Liver (tissue), 3 donors: ENCODE data around the gene SLC1A3.

Source experiments
- EGR1 ChIP-seq, 2 donors: IDR thresholded peaks; 2 replicates each; pipeline ENCODE4 v1.6.1; 2016 to 2018; ENCODE audit warnings: antibody characterized with exemption in 2 of 2, low read depth in 2 of 2
- GABPA ChIP-seq, 2 donors: IDR thresholded peaks in 1 of 2; conservative IDR thresholded peaks in 1 of 2; 2 replicates each; pipeline ENCODE4 v1.6.1; 2016; ENCODE audit warnings: antibody characterized with exemption in 2 of 2, mild to moderate bottlenecking in 1 of 2, moderate library complexity in 1 of 2
- HNF4A ChIP-seq, 2 donors: conservative IDR thresholded peaks; 2 replicates each; pipeline ENCODE4 v1.6.1; 2016; ENCODE audit warnings: antibody characterized with exemption in 2 of 2, mild to moderate bottlenecking in 2 of 2
- JUND ChIP-seq, 2 donors: IDR thresholded peaks; 2 replicates each; pipeline ENCODE4 v1.6.1; 2016; ENCODE audit warnings: antibody characterized with exemption in 2 of 2
- RAD21 ChIP-seq, 2 donors: IDR thresholded peaks; 2 replicates each; pipeline ENCODE4 v1.6.1; 2016; ENCODE audit warnings: antibody characterized with exemption in 2 of 2, mild to moderate bottlenecking in 2 of 2
- RXRA ChIP-seq, 2 donors: IDR thresholded peaks; 2 replicates each; pipeline ENCODE4 v1.6.1; 2017 to 2018; ENCODE audit warnings: antibody characterized with exemption in 2 of 2, mild to moderate bottlenecking in 1 of 2
- TAF1 ChIP-seq: conservative IDR thresholded peaks from 2 replicates; pipeline ENCODE4 v1.6.1; 2016; ENCODE audit warnings: antibody characterized with exemption, mild to moderate bottlenecking
- YY1 ChIP-seq: IDR thresholded peaks from 2 replicates; pipeline ENCODE4 v1.6.1; 2016; ENCODE audit warnings: antibody characterized with exemption, mild to moderate bottlenecking
- TF ChIP-seq, protein P1 (sequence below): fragments of 150-350 bp; IDR thresholded peaks from 2 replicates; pipeline ENCODE4 v1.5.1; 2017; ENCODE audit warnings: improper control_type of control experiment, low read depth, low read length; ENCODE audit not compliant: missing input control
- TF ChIP-seq, protein P2 (sequence below): IDR thresholded peaks from 2 replicates; pipeline ENCODE4 v1.6.1; 2016; ENCODE audit warnings: antibody characterized with exemption
- TF ChIP-seq, protein P3 (sequence below): IDR thresholded peaks from 2 replicates; pipeline ENCODE4 v1.6.1; 2016; ENCODE audit warnings: antibody characterized with exemption
- TF ChIP-seq, protein P4 (sequence below): IDR thresholded peaks from 2 replicates; pipeline ENCODE4 v1.6.1; 2016; ENCODE audit warnings: antibody characterized with exemption, mild to moderate bottlenecking
- TF ChIP-seq, protein P5 (sequence below): IDR thresholded peaks from 2 replicates; pipeline ENCODE4 v1.6.1; 2016; ENCODE audit warnings: antibody characterized with exemption
- donor health status: healthy.
- donor health status: healthy.

DNA sequence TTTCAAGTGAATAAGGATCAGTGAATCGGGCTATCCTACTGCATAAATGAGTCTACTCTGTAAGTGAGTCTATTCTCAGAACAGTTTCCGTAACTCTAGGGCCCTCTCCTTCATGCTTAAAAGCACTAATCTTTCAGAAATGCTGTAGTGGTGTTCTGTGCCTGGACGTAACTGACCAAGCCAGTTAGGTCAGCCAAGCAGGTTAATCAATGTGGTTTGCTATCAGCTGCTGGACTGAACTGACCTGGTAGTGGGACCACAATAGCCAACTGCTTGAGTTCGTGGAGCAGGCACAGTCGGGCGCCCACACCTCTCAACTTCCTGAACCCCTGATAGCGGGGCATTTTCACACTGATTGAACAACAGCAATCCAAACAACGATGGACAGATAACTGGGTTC, 6.8 kb downstream of the SLC1A3 start:
- TF ChIP-seq, protein P1, sequence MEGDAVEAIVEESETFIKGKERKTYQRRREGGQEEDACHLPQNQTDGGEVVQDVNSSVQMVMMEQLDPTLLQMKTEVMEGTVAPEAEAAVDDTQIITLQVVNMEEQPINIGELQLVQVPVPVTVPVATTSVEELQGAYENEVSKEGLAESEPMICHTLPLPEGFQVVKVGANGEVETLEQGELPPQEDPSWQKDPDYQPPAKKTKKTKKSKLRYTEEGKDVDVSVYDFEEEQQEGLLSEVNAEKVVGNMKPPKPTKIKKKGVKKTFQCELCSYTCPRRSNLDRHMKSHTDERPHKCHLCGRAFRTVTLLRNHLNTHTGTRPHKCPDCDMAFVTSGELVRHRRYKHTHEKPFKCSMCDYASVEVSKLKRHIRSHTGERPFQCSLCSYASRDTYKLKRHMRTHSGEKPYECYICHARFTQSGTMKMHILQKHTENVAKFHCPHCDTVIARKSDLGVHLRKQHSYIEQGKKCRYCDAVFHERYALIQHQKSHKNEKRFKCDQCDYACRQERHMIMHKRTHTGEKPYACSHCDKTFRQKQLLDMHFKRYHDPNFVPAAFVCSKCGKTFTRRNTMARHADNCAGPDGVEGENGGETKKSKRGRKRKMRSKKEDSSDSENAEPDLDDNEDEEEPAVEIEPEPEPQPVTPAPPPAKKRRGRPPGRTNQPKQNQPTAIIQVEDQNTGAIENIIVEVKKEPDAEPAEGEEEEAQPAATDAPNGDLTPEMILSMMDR: no peak
- TF ChIP-seq, protein P2, sequence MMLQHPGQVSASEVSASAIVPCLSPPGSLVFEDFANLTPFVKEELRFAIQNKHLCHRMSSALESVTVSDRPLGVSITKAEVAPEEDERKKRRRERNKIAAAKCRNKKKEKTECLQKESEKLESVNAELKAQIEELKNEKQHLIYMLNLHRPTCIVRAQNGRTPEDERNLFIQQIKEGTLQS: no peak
- TF ChIP-seq, protein P3, sequence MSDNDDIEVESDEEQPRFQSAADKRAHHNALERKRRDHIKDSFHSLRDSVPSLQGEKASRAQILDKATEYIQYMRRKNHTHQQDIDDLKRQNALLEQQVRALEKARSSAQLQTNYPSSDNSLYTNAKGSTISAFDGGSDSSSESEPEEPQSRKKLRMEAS: no peak
- TF ChIP-seq, protein P4, sequence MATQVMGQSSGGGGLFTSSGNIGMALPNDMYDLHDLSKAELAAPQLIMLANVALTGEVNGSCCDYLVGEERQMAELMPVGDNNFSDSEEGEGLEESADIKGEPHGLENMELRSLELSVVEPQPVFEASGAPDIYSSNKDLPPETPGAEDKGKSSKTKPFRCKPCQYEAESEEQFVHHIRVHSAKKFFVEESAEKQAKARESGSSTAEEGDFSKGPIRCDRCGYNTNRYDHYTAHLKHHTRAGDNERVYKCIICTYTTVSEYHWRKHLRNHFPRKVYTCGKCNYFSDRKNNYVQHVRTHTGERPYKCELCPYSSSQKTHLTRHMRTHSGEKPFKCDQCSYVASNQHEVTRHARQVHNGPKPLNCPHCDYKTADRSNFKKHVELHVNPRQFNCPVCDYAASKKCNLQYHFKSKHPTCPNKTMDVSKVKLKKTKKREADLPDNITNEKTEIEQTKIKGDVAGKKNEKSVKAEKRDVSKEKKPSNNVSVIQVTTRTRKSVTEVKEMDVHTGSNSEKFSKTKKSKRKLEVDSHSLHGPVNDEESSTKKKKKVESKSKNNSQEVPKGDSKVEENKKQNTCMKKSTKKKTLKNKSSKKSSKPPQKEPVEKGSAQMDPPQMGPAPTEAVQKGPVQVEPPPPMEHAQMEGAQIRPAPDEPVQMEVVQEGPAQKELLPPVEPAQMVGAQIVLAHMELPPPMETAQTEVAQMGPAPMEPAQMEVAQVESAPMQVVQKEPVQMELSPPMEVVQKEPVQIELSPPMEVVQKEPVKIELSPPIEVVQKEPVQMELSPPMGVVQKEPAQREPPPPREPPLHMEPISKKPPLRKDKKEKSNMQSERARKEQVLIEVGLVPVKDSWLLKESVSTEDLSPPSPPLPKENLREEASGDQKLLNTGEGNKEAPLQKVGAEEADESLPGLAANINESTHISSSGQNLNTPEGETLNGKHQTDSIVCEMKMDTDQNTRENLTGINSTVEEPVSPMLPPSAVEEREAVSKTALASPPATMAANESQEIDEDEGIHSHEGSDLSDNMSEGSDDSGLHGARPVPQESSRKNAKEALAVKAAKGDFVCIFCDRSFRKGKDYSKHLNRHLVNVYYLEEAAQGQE: no peak
- TF ChIP-seq YY1: no peak
- TF ChIP-seq RXRA (IDR thresholded peaks at IDR 0.05): no peak
- TF ChIP-seq TAF1: no peak
- no peak for TF ChIP-seq JUND (IDR thresholded peaks at IDR 0.05)
- TF ChIP-seq EGR1 (IDR thresholded peaks at IDR 0.05; ENCODE audit: low read depth in 2 of 2): no peak
- no peak for TF ChIP-seq RAD21 (IDR thresholded peaks at IDR 0.05)
- TF ChIP-seq, protein P5, sequence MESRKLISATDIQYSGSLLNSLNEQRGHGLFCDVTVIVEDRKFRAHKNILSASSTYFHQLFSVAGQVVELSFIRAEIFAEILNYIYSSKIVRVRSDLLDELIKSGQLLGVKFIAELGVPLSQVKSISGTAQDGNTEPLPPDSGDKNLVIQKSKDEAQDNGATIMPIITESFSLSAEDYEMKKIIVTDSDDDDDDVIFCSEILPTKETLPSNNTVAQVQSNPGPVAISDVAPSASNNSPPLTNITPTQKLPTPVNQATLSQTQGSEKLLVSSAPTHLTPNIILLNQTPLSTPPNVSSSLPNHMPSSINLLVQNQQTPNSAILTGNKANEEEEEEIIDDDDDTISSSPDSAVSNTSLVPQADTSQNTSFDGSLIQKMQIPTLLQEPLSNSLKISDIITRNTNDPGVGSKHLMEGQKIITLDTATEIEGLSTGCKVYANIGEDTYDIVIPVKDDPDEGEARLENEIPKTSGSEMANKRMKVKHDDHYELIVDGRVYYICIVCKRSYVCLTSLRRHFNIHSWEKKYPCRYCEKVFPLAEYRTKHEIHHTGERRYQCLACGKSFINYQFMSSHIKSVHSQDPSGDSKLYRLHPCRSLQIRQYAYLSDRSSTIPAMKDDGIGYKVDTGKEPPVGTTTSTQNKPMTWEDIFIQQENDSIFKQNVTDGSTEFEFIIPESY: no peak
- no peak for TF ChIP-seq HNF4A (conservative IDR thresholded peaks at IDR 0.05)
- no peak for TF ChIP-seq GABPA (IDR thresholded peaks at IDR 0.05 in 1 of 2, conservative IDR thresholded peaks at IDR 0.05 in 1 of 2)
